Activated CD4-positive, alpha-beta T cell treated with anti-CD3 and anti-CD28 coated beads, Interleukin-2, amount 50 U/mL, for 16 hours (primary cell): ENCODE data around the gene SMG6.
"Not testable (repeated sequence)": the region's sequence is repeated elsewhere in the genome, so short reads cannot be mapped to it uniquely, and the experiment has no call there.

Source experiments
- DNase-seq: peaks from one replicate; pipeline ENCODE4 v3.0.0-alpha.2; 2020

The SMG6 gene

GRCh38 chr17:2227025-2227699, 76.4 kb downstream of the SMG6 start:
- no peak for DNase-seq

GRCh38 chr17:2223617-2223927, 80.0 kb downstream of the SMG6 start:
- DNase-seq: no peak

GRCh38 chr17:2222901-2223616, 80.5 kb downstream of the SMG6 start:
- peak; percentile 84 for DNase-seq

GRCh38 chr17:2222301-2222700, 81.3 kb downstream of the SMG6 start:
- DNase-seq: no peak

GRCh38 chr17:2218426-2218825, 85.2 kb downstream of the SMG6 start:
- no peak for DNase-seq

GRCh38 chr17:2215616-2216364, 87.8 kb downstream of the SMG6 start:
- peak; percentile 64 for DNase-seq

- DNase-seq: no peak
Observed at GRCh38 chr17:2214929-2215615, 88.5 kb downstream of the SMG6 start.

- no peak for DNase-seq
Observed at GRCh38 chr17:2214047-2214928, 89.3 kb downstream of the SMG6 start.

GRCh38 chr17:2213291-2213960, 90.2 kb downstream of the SMG6 start:
- DNase-seq: no peak

GRCh38 chr17:2212400-2212981, 91.1 kb downstream of the SMG6 start:
- no peak for DNase-seq

GRCh38 chr17:2211661-2212399, 91.8 kb downstream of the SMG6 start:
- DNase-seq: no peak

- DNase-seq: no peak
Observed at GRCh38 chr17:2210726-2211125, 92.9 kb downstream of the SMG6 start.

- DNase-seq: no peak
Observed at GRCh38 chr17:2207815-2208515, 95.6 kb downstream of the SMG6 start.

- DNase-seq: no peak
Observed at GRCh38 chr17:2204393-2204792, 99.2 kb downstream of the SMG6 start.

GRCh38 chr17:2203818-2204217, 99.8 kb downstream of the SMG6 start:
- no peak for DNase-seq

GRCh38 chr17:2202996-2203575, 100.5 kb downstream of the SMG6 start:
- no peak for DNase-seq

GRCh38 chr17:2202302-2202995, 101.1 kb downstream of the SMG6 start:
- DNase-seq: no peak

GRCh38 chr17:2199386-2199785, 104.2 kb downstream of the SMG6 start:
- not testable (repeated sequence) for DNase-seq

GRCh38 chr17:2198927-2199326, 104.7 kb downstream of the SMG6 start:
- no peak for DNase-seq
